ENCODE measurements around the gene KDM5A. TPM values are rescaled to one million over a fixed set of nuclear protein-coding genes. Genes with fewer than 3 reads are reported as not detected.
A peak's percentile ranks its signal among the peaks of the same experiment; 100 is the strongest.

Gene KDM5A
- polyA plus RNA-seq, 3 donors, result 12.2 to 31.4 (median 17.1) TPM

- Histone ChIP-seq H3K9ac (ENCODE audit: insufficient read depth, low read length, poor library complexity, severe bottlenecking) (no peak overlapping the region), H3K27me3 (ENCODE audit: control insufficient read depth in 2 of 2, insufficient read depth in 2 of 2, low read length in 2 of 2) (peaks cover 0 to 5% of the 10 kb centered on the region in 2 donors), H2AFZ (ENCODE audit: insufficient read depth, low read depth, low read length, poor library complexity, severe bottlenecking) (no peak overlapping the region), H3K79me2 (ENCODE audit: insufficient read depth, low read length) (no peaks in the 10 kb centered on the region), H4K20me1 (ENCODE audit: insufficient read depth, low read length) (no peaks in the 10 kb centered on the region), H3K36me3 (replicated peaks in 1 of 2; ENCODE audit: control insufficient read depth in 1 of 2, insufficient read depth in 2 of 2, low read length in 2 of 2) (no peaks in the 10 kb centered on the region), H3K9me3 (replicated peaks in 1 of 2; ENCODE audit: control insufficient read depth in 1 of 2, insufficient read depth in 1 of 2, low read length in 2 of 2) (no peaks in the 10 kb centered on the region), H3K4me2 (replicated peaks; ENCODE audit: extremely low read depth, low read length, poor library complexity, severe bottlenecking) (no peak overlapping the region), H3K4me3 (replicated peaks in 1 of 3; ENCODE audit: low read depth in 2 of 3, low read length in 3 of 3) (no peak overlapping the region), H3K27ac (ENCODE audit: low read depth in 1 of 2, low read length in 2 of 2) (no peak overlapping the region), H3K4me1 (ENCODE audit: control insufficient read depth in 1 of 2, insufficient read depth in 2 of 2, low read length in 2 of 2) (no peaks in the 10 kb centered on the region)
- peaks cover 8 to 24% (median 17%) of the 10 kb centered on the region in 3 donors for H3K27me3 Mint-ChIP-seq (ENCODE audit: low read depth in 3 of 3)
- DNase-seq, result no peak
- intact Hi-C loops (cut with micrococcal nuclease), result no loop called here
- H3K4me3 Mint-ChIP-seq, result no peak overlapping the region
- H3K4me1 Mint-ChIP-seq, result peaks cover 2% of the 10 kb centered on the region
- peaks cover 0 to 3% (median 0%) of the 10 kb centered on the region in 7 donors for H3K9me3 Mint-ChIP-seq
- peak overlapping the region in 1 of 7 donors; percentile 30 for H3K27ac Mint-ChIP-seq
- H3K36me3 Mint-ChIP-seq, result peaks cover 0 to 1% of the 10 kb centered on the region in 2 donors
- WGBS (ENCODE audit: insufficient coverage), result 100% methylated on average over 3 of the region's 4 CpGs
- TF ChIP-seq CTCF (IDR thresholded peaks at IDR 0.05), result no peak
These were observed 118.0 kb downstream of the KDM5A start for GRCh38 chr12:271161-271560.

GRCh38 chr12:269191-269590 is 119.9 kb downstream of the KDM5A start:
- Histone ChIP-seq H3K4me2 (replicated peaks; ENCODE audit: extremely low read depth, low read length, poor library complexity, severe bottlenecking) (no peak overlapping the region), H2AFZ (ENCODE audit: insufficient read depth, low read depth, low read length, poor library complexity, severe bottlenecking) (no peak overlapping the region), H3K4me3 (replicated peaks in 1 of 3; ENCODE audit: low read depth in 2 of 3, low read length in 3 of 3) (no peak overlapping the region), H3K4me1 (ENCODE audit: control insufficient read depth in 1 of 2, insufficient read depth in 2 of 2, low read length in 2 of 2) (no peaks in the 10 kb centered on the region), H3K9me3 (replicated peaks in 1 of 2; ENCODE audit: control insufficient read depth in 1 of 2, insufficient read depth in 1 of 2, low read length in 2 of 2) (no peaks in the 10 kb centered on the region), H3K27ac (ENCODE audit: low read depth in 1 of 2, low read length in 2 of 2) (no peak overlapping the region), H3K36me3 (replicated peaks in 1 of 2; ENCODE audit: control insufficient read depth in 1 of 2, insufficient read depth in 2 of 2, low read length in 2 of 2) (no peaks in the 10 kb centered on the region), H3K79me2 (ENCODE audit: insufficient read depth, low read length) (no peaks in the 10 kb centered on the region), H4K20me1 (ENCODE audit: insufficient read depth, low read length) (no peaks in the 10 kb centered on the region), H3K9ac (ENCODE audit: insufficient read depth, low read length, poor library complexity, severe bottlenecking) (no peak overlapping the region), H3K27me3 (ENCODE audit: control insufficient read depth in 2 of 2, insufficient read depth in 2 of 2, low read length in 2 of 2) (peaks cover 0 to 8% of the 10 kb centered on the region in 2 donors)
- H3K27me3 Mint-ChIP-seq (ENCODE audit: low read depth in 3 of 3), result peaks cover 8 to 29% (median 17%) of the 10 kb centered on the region in 3 donors
- intact Hi-C loops (cut with micrococcal nuclease), result no loop called here
- no peak overlapping the region for H3K27ac Mint-ChIP-seq
- peaks cover 5% of the 10 kb centered on the region for H3K4me1 Mint-ChIP-seq
- TF ChIP-seq CTCF (IDR thresholded peaks at IDR 0.05), result no peak
- H3K36me3 Mint-ChIP-seq, result peaks cover 0 to 1% of the 10 kb centered on the region in 2 donors
- no peak overlapping the region for H3K4me3 Mint-ChIP-seq
- DNase-seq, result no peak
- H3K9me3 Mint-ChIP-seq, result peaks cover 0 to 3% (median 0%) of the 10 kb centered on the region in 7 donors
- 94% methylated on average over 2 of the region's 3 CpGs for WGBS (ENCODE audit: insufficient coverage)

Data from CD14-positive monocyte (primary cell).